HG03469 (cell line): ENCODE data around the gene CTRB1.

ENCODE experiments used
- ATAC-seq: cut with Tn5 transposase; IDR thresholded peaks from one replicate; pipeline ENCODE4 v1.9.1; 2021; ENCODE audit warnings: mild to moderate bottlenecking, moderate library complexity, moderate number of reproducible peaks; ENCODE audit not compliant: unreplicated experiment

CTRB1 gene

DNA sequence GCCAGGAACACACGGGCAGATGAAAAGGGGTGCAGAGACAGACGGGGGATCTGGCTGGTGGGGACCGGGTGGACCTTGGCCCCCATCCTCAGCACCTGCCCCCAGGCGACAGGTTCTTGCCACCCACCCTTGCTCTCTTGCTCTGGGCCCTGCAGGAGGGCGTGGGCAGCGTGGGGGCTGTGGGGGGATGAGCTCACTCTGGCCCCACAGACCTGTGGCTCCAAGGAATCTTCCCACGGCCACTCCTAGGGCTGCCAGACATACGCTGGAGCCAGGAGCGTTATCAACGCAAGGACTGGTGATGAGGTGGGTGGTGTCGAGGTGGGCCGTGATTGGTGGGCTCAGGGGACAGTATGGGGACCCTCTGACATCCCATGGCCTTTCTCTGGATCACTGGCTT is 6.3 kb downstream of the CTRB1 start:
- ATAC-seq, result no peak

DNA sequence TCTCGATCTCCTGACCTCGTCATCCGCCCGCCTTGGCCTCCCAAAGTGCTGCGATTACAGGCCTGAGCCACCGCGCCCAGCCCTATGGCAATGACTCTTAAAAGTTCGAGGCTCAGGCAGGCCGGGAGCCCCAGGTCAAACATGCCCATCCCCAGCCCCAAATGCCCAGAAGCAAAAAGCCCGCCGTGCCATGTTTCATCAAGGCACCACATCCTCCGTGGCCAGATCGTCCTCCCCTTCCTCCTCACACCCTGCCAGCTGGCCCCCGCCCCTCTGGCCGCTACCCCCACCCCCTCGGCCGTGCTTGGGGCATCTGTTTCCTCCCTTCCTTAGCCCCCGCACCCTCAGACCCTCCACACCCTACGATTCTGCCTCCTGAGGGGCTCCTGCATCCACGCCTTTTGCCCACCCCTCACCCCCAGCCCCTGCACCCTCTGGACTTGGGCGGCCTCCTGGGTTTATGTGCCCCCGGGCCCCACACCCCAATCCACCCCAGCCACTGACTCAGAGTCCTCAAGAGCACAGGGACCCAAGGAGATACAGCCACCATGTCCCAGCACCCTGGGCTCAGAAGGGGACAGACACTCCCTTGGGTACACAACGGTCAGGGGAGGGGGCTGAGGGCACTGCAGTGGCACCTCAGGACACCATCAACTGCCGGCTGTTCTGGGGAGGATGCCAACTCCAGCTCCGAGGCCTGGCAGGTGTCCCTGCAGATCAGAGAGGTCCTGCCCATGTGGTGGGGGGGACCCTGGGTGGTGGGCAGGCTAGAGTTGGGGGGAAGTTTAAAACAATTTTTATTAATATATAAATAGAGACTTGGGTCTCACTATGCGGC is 7.1 kb downstream of the CTRB1 start:
- no peak for ATAC-seq

DNA sequence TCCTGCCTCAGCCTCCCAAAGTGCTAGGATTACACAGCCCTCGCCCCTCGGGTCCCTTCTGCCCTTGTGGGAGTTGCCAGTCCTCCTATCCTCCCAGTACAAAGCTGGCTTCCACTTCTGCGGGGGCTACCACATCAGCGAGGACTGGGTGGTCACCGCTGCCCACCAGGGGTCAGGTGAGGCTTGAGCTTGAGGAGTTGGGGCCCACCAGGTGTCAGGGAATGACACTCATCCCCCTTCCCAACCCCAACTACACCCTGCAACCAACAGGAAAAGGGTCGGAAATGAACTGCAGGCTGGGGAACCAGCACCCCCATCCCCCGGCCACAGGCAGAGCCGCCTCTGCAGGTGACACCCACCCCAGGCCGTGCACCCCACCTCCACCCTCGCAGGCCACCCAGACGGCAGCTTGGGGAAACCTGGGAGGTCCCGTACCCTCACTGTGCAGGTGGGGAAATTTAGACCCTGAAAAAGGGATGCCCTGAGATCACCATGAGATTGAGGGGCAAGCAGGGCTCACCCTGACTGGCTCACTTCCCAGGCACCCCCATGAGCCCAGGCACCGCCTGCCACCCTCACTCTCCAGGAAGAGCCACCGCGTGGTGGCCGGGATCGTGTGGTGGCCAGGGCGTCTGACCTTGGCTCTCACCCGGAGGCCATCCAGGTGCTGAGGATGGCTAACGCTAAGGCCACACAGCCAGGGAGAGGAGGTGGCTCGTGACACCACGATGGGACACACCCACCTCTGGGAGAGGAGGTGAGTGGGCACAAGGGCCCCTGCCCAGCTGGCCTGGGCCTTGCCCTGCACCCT is 8.0 kb downstream of the CTRB1 start:
- ATAC-seq, result no peak

DNA sequence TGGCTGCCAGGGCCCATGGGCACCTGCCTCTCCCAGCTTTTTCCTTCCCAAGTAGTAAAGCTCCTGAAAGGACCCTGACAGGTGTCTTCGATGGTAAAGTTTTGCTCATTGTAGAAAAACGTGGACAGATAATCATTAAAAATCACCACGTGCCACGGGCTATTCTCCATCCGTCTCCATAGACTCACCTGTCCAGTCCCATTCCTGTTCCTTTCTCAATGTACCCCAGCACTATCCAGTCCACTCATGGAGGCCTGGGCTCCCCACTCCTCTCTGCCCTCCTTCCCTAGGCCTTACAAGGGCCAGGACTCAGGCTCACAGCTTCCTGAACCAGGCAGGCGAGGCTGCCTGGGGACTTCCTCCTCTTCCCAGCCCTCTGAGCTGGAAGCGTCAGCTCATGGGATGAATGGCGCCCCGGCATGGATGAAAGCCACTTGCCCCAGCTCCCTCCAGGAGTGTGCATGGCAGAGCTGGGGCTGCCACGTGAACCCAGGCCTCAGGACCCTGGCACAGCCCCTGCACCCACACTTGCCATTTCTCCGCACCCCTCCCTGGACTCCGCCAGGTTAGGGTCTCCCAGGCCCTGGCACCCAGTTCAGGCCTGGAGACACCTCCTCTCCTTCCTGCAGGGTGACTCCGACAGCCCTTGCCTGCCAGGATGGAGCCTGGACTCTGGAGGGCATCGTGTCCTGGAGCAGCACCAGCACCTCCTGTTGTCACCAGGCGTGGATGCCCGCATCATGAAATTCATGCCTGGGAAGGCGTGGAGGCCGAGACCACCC is 8.8 kb downstream of the CTRB1 start:
- ATAC-seq, result no peak

DNA sequence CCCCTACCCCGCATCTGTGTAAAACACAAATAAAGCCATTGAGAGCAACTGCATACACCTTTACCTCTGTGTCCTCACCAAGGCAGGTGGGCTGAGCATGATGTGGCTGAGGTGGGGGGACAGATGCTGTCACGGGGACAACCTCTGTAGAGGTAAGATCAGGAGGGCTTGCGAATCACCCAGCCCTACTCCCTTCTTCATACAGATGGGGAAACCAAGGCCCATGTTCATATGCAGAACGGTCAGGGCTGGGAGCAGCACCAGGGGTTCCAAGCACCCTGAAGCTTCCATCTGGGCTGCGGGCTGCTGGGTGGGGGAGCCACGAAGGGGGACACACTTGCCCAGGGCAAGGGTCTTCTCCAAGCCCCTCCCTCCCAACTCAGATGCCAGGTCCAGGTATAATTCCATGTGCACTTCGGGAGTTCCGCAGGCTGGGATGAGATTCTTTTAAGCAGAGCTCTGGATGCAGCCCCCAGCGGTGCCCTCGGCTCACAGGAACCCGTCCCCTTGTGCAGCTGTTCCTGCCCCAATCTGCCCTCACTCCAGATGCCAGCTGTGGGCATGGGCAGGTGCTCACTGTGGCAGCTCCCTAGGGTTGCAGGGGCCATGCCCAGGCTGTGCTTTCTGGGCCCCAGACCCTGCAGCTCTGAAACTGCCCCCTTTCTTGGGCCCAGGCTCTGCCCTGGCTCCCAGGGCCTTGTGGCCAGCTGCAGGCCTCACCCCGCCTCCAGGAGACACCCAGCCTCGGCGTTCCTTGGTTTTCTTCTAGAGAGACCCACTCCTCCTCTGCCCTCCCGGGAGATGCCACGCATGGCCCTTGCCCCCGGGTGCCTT is 9.6 kb downstream of the CTRB1 start:
- ATAC-seq, result no peak

DNA sequence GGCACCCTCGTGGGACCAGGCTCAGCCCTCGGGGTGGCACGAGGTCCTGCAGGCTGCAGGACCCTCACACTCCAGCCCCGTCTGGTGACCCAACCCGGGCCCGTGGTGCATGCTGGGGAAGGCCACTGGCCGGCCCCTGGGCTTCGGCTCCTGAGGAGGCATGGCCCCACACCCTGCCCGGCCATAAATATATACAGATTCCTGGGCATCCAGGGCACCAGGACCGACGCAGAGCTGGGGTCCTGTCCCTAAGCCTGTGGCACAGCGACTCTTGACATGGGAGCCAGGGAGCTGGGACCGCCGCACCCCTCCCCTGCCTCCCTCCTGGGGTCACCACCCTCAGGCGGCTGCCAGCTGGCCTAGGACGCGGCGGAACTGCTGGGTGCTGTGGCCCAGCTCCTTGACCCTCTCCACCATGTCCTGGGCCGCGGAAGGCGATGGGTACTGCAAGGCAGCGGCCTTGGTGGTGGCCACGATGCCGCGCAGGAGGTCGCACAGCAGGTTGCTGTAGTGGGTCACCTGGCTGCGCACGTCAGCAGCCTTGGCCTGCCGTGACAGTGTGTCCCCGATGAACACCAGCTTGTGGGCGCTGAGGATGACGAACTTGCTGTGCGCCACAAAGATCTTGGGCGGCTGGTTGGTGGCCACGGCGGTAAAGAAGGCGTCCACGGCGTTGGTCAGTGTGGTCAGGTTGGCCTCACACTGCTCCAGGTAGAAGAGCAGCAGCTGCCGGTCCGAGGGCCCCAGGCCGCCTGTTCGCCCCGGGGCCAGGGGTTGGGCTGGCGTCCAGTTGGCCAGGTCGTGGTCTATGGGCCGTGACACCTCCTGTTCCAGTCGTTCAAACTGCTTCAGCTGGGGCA is 10.6 kb downstream of the CTRB1 start:
- ATAC-seq, result no peak

DNA sequence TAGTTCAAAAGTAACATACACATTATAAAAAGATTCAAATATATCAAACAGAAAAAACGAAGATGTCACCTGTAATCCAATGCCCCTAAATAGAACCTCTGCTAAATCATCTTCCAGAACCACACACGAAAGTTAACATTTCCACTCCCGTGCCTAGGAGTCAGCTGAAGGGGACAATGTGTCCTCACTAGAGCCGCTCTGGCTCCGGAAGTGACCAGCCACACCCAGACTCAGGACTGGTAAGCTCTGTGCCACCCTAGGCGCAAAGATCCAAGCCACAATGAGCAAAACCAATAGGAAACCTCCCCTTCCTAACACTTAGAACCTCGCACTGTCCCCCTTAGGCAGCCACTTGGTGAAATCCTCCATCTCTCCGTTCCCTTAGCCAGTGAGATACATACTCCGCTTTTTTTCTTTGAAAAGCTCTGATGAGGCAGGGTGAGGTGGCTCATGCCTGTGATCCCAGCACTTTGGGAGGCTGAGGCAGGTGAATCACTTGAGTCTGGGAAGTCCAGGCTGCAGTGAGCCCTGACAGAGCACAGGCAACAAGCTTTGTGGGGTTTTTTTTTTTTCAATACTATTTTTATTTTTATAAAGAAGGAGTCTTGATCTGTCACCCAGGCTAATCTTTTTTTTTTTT is 11.8 kb downstream of the CTRB1 start:
- ATAC-seq, result no peak

DNA sequence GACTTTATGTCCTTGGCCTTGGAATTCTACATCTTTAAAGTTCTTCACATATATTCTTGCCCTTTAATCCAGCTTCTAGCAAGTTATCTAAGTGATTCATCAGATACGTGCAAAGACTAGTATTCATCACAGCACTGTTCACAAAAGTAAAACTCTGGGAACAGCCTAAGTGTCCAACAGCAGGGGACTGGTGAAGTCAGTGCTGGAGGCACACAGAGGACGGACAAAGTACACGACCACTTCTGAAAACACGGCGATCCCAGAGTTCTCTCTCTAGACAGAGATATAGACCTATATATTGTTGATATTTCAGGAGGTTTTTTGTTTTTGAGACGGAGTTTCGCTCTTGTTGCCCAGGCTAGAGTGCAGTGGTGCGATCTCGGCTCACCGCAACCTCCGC is 12.8 kb downstream of the CTRB1 start:
- no peak for ATAC-seq

DNA sequence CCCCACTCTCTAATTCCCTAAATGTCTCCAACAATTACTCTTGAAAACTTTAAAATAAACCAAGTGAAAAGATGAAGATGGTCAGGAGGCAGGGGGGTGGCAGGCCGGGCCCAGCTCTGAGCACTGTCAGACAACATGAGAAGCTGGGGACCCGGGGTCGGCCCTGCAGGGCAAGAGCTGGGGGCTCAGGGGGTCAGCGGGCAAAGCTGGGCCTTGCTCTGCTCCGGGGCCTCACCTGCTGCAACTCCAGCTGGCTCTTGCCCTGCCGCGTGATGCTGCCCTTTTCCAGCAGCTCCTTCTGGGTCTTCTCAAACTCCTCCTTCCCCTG is 14.8 kb downstream of the CTRB1 start:
- ATAC-seq, result no peak

DNA sequence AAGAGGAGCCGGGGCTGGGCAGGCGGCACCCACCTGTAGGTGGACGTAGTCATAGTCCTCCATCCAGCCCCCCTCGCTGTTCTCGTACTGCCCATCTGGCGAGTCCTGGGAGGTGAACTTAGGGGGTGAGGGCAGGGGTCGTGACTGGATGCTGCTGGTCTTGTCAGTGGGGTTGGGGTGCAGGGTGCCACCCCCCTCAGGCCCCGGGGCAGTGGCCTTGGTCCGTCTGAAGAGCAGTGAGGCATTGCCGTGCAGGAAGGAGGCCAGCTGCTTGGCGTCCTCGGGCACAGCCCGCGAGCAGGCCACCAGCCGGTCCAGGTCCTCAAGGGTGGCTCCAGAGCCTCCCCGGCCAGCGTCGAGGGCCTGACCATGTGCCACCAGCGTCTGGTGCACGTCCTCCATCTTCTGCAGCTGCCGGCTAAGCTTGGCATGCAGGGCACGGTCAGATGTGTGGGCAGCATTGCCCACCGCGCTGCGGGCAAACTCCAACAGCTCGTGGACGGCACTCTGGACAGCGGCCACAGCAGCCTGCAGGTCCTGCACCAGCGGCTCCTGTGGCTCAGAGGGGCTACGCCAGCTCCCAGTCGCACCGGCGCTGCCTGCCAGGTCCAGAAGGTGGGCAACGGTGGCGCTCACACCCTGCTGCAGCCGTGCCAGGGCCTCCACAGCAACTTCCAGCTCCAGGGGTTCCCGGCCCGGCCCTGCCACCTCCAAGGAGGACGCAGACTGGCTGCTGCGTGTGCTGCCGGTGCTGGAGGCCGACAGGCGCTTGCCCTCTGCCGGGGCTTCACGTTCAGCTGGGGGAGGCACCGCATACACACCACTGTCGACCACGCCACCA is 16.3 kb downstream of the CTRB1 start:
- no peak for ATAC-seq

DNA sequence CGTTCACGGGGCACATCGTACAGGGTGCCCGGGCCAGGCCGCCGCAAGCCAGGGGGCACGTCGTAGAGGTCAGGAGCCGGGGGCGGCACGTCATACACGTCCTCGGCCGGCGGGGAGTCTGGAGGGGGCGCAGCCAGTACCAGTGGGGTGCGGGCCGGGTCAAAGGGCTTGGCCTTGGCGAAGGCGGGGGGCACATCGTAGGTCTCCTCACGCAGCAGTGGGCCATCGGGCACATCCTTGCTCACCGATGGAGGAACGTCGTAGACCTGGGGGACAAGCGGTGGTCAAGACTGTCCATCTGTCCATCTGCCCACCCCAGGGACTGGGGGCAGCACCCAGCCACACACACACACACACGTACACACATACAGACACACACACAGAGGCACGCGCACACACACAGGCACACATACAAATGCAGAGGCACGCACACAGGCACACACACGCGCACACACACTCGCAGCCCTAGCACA is 17.0 kb downstream of the CTRB1 start:
- ATAC-seq, result no peak

DNA sequence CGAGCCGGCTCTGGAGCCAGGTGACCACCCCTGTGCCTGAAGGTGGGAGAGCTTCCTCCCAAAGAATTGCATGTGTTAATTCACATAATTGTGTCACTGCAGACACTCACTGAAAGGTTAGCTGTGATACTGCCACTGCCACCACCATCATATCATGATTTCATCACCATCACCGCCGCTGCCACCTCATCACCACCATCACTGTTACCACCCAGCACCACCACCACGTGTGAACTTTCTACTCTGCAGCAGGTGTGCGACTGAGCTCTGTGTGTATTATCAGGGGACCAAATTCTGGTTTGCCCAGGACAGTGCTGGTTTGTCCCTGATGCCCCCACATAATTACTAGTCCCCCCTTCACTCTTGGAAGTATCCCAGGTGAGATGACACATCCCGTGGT is 17.4 kb downstream of the CTRB1 start:
- no peak for ATAC-seq

DNA sequence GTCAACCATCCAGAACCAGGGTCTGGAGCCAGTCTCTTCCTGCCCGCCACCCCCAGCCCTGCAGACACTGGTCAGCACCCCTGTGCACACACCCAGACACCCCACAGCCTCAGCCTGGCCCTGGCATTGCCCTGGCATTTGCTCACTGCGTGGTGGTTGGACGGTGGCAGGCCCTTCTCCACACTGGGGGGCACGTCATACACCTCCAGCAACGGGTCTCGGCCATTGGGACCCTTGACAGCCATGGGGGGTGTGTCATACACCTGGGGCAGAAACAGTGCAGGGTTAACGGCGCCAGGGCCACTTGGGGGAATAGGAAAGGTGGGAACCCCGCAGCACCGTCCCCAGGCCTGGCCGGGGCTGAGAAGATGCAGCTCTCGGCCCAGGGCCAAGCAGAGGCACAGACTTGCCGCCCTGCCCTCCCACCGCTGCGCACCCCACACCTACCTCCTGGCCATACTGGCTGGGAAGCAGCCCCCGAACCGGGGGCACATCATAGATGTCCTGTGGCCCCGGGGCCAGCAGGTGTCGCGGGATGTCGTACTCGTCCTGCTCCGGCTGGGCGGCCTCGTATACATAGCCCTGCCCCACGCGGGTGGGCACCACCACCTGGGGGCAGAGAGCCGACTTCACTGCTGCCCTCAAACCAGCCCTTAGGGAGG is 18.1 kb downstream of the CTRB1 start:
- ATAC-seq, result no peak

DNA sequence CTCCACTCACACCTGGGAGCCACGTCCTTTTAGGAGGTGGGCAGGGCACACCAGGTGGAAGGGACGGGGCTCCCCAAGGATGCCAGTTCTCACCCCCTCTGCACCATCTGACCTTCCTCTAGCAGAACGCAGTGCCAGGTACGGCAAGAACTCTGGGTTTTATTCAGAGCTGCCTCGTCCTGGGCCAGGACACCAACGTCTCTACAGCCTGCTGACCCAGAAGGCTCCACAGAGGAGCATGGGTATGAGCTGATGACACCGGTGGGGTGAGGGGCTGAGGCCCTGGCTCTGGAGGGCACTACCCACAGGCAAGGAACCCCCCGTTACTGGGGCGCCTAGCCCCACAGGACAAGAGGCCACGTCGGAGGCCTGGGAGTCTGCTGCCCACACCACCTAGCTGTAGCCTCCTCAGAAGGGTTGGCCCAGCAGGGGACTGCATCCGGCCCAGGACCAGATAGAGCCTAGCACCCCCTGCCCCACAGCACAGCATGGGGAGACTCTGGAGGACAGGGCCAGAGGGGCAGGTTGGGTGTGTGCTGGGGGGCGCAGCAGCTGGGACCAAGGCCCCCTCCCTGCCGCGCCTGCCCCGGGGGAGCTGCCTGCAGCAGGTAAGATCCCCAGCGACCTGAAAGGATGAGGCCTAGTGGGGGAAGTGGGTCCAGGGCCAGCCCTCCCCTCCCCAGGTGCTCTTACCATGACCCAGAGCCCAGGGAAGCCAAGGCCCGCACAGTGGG is 18.8 kb downstream of the CTRB1 start:
- no peak for ATAC-seq

DNA sequence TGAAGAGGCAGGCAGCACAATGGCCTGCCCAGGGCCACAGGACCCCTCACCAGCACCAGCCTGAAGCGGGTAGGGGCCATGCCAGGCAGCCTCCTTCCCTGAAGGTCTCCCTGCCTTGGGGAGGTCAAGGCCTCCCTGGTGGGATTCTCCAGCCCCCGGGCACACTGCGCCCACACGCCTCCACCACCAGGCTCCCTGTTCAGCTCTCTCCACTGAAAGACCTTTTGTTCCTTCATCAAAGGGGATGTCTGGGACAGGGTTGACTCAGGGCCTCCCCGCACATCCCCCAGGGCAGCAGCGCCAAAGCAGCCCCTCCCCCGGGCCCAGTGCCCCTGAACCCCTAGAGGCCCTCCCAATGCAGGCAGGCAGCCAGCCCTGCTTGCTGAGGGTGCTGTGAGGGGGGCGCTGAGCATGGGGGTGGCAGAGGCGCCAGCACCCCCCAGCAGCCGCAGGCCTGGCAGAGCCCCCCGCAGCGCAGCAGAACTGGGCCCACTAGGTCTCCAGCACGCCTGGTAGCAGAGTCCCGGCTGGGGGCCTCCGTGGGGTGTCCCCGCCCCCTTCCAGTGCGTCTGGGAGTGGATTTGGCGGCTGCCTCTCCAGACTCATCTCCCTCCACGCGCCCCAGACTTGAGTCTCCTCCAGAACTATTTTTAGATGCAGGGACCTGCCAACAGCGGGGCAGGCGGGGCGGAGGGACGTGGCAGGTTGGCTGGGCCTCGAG is 19.5 kb downstream of the CTRB1 start:
- no peak for ATAC-seq

DNA sequence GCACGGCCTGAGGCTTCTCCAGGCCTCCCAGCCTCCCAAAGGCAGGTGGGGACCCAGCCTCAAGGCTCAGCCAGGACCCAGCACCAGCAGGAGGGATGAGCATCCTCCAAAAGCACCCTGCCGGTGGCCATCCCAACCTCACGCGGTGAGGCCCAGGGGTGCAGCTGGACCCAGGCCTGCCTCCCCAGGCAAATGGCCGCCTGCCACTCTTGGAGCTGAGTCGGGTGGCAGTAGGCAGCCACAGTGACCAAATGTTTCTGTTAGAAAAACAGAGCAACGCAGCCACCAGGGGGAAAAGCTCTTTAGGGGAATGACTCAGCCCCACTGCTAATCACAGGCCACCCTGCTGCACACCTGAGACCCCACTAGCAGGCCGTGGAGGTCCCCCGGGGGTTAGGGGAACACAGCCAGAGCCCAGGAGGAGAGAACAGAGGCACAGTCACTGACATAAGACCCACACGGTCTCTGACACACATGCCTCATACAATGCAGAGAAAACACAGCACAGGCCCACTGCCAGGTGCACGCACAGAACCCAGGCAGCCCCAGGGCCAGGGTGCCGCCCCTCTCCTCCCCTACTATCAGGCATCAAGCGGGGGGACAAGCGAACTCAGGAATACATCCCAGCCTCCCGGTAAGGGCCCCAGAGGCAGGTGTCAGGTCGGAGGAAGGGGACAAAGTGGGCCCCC is 20.2 kb downstream of the CTRB1 start:
- no peak for ATAC-seq
